TTC549 (cell line): ENCODE measurements around the gene CHRND.
"Not testable (repeated sequence)": the region's sequence is repeated elsewhere in the genome, so short reads cannot be mapped to it uniquely, and the experiment has no call there.

Source experiments
- FAIRE-seq: peaks from 2 replicates; lab custom pipeline; 2012; peaks lifted over from hg19 to GRCh38; lab: Jason Lieb, UNC

CHRND gene

GRCh38 chr2:232543928-232544631 lies 18.1 kb downstream of the CHRND start:
- no peak for FAIRE-seq

GRCh38 chr2:232544674-232545073 lies 18.7 kb downstream of the CHRND start:
- no peak for FAIRE-seq

- FAIRE-seq, result no peak
Observed at GRCh38 chr2:232545511-232546375, 19.8 kb downstream of the CHRND start.

- FAIRE-seq, result no peak
Observed at GRCh38 chr2:232547991-232548390, 22.0 kb downstream of the CHRND start.

- FAIRE-seq, result no peak
Observed at GRCh38 chr2:232549655-232550353, 23.8 kb downstream of the CHRND start.

- no peak for FAIRE-seq
Observed at GRCh38 chr2:232550354-232551249, 24.6 kb downstream of the CHRND start, which contains the start of the genes EIF4E2 and TIGD1. EIF4E2 (plus strand) TSS chr2:232550689; CDS start chr2:232550725, 36 bp downstream. TIGD1 (minus strand) TSS chr2:232550557; CDS start chr2:232549882, 675 bp downstream.

GRCh38 chr2:232551250-232551638 lies 25.3 kb downstream of the CHRND start:
- FAIRE-seq, result no peak

- no peak for FAIRE-seq
Observed at GRCh38 chr2:232551776-232552175, 25.8 kb downstream of the CHRND start.

- FAIRE-seq, result no peak
Observed at GRCh38 chr2:232556426-232556825, 30.5 kb downstream of the CHRND start.

- FAIRE-seq, result no peak
Observed at GRCh38 chr2:232562515-232563151, 36.7 kb downstream of the CHRND start.

- no peak for FAIRE-seq
Observed at GRCh38 chr2:232563580-232563979, 37.6 kb downstream of the CHRND start.

GRCh38 chr2:232567721-232568120 lies 41.8 kb downstream of the CHRND start:
- no peak for FAIRE-seq

GRCh38 chr2:232568161-232568560 lies 42.2 kb downstream of the CHRND start:
- no peak for FAIRE-seq

GRCh38 chr2:232569541-232569940 lies 43.6 kb downstream of the CHRND start:
- no peak for FAIRE-seq

GRCh38 chr2:232570481-232570880 lies 44.5 kb downstream of the CHRND start:
- not testable (repeated sequence) for FAIRE-seq

GRCh38 chr2:232571026-232571474 lies 45.1 kb downstream of the CHRND start:
- no peak for FAIRE-seq

GRCh38 chr2:232573042-232573441 lies 47.1 kb downstream of the CHRND start:
- FAIRE-seq, result no peak

- no peak for FAIRE-seq
Observed at GRCh38 chr2:232573771-232574435, 47.9 kb downstream of the CHRND start.

GRCh38 chr2:232574674-232575403 lies 48.9 kb downstream of the CHRND start:
- FAIRE-seq, result no peak

GRCh38 chr2:232575404-232575746 lies 49.4 kb downstream of the CHRND start:
- no peak for FAIRE-seq
